OCI-LY1 (cell line): ENCODE results near the gene PRCD.
"Not testable (repeated sequence)": the region's sequence is repeated elsewhere in the genome, so short reads cannot be mapped to it uniquely, and the experiment has no call there.

Experiments
- H2AFZ ChIP-seq: fragments of 200-600 bp; sonication (generic), shearing (Covaris generic); 2 replicates; pipeline ENCODE4 v1.6.0; 2014; ENCODE audit warnings: antibody characterized with exemption, mild to moderate bottlenecking, low read length
- H3F3A ChIP-seq: fragments of 200-600 bp; sonication (generic), shearing (Covaris generic); 2 replicates; pipeline ENCODE4 v1.6.0; 2014; ENCODE audit warnings: mild to moderate bottlenecking, antibody characterized with exemption, low read length, moderate library complexity; ENCODE audit not compliant: insufficient read depth
- H3K27ac ChIP-seq: fragments of 200-600 bp; sonication (generic); 2 replicates; pipeline ENCODE4 v1.5.1; 2014; ENCODE audit warnings: low read length, mixed run types, mild to moderate bottlenecking, low read depth; ENCODE audit not compliant: poor library complexity, severe bottlenecking
- H3K27me3 ChIP-seq: fragments of 200-600 bp; sonication (generic); 2 replicates; pipeline ENCODE4 v1.6.0; 2014; ENCODE audit warnings: antibody characterized with exemption, mild to moderate bottlenecking, low read length, moderate library complexity; ENCODE audit not compliant: insufficient read depth
- H3K36me3 ChIP-seq: fragments of 200-600 bp; sonication (generic); 2 replicates; pipeline ENCODE4 v1.6.1; 2014; ENCODE audit warnings: mild to moderate bottlenecking, antibody characterized with exemption, low read length, moderate library complexity, mixed read lengths; ENCODE audit not compliant: insufficient read depth
- H3K4me1 ChIP-seq: fragments of 200-600 bp; sonication (generic); 2 replicates; pipeline ENCODE4 v1.5.1; 2014; ENCODE audit warnings: mild to moderate bottlenecking, low read length, moderate library complexity; ENCODE audit not compliant: insufficient read depth, severe bottlenecking
- H3K4me2 ChIP-seq: fragments of 200-600 bp; sonication (generic), shearing (Covaris generic); 2 replicates; pipeline ENCODE4 v1.6.1; 2014; ENCODE audit warnings: low read length
- H3K4me3 ChIP-seq: fragments of 200-600 bp; sonication (generic); 2 replicates; pipeline ENCODE4 v1.5.1; 2014; ENCODE audit warnings: low read length, low read depth, mild to moderate bottlenecking, mixed read lengths; ENCODE audit not compliant: poor library complexity, severe bottlenecking
- H3K79me2 ChIP-seq: fragments of 200-600 bp; shearing (Covaris generic); 2 replicates; pipeline ENCODE4 v1.6.1; 2016; ENCODE audit warnings: mixed run types, low read length, mixed read lengths; ENCODE audit not compliant: insufficient read depth
- H3K9ac ChIP-seq: fragments of 200-600 bp; sonication (generic), shearing (Covaris generic); 2 replicates; pipeline ENCODE4 v1.6.1; 2014; ENCODE audit warnings: mild to moderate bottlenecking, low read length, mixed read lengths
- H3K9me2 ChIP-seq: fragments of 200-600 bp; sonication (generic), shearing (Covaris generic); 2 replicates; pipeline ENCODE4 v1.6.1; 2014; ENCODE audit warnings: low read depth, mild to moderate bottlenecking, low read length, mixed read lengths
- H3K9me3 ChIP-seq: fragments of 200-600 bp; shearing (Covaris generic); 2 replicates; pipeline ENCODE4 v1.6.1; 2014; ENCODE audit warnings: low read length, mixed read lengths
- H4K20me1 ChIP-seq: fragments of 200-600 bp; sonication (generic), shearing (Covaris generic); 2 replicates; pipeline ENCODE4 v1.6.0; 2016; ENCODE audit warnings: mild to moderate bottlenecking, low read length; ENCODE audit not compliant: insufficient read depth
- CTCF ChIP-seq: fragments of 200-600 bp; sonication (generic), shearing (Covaris generic); IDR thresholded peaks from 2 replicates; pipeline ENCODE4 v1.5.1; 2017; ENCODE audit warnings: mild to moderate bottlenecking, antibody characterized with exemption, low read length, moderate library complexity, mixed read lengths
- EZH2 ChIP-seq: fragments of 200-600 bp; sonication (generic), shearing (Covaris generic); IDR thresholded peaks from 2 replicates; pipeline ENCODE4 v1.8.0; 2017; ENCODE audit warnings: borderline replicate concordance, mixed run types, mild to moderate bottlenecking, antibody characterized with exemption, low read length, moderate library complexity, mixed read lengths

PRCD gene

GRCh38 chr17:76524598-76525512, 15.0 kb upstream of the PRCD start:
- no peak overlapping the region for H3K9ac ChIP-seq
- H3K4me1 ChIP-seq = peaks cover 27% of the 10 kb centered on the region
- no peaks in the 10 kb centered on the region for H3K9me3 ChIP-seq
- H3K79me2 ChIP-seq = no peaks in the 10 kb centered on the region
- H3K9me2 ChIP-seq = no peaks in the 10 kb centered on the region
- no peak overlapping the region for H3K27ac ChIP-seq
- no peaks in the 10 kb centered on the region for H4K20me1 ChIP-seq
- 0 out of 2 replicates have a peak, but pooled peaks cover 6% of the 10 kb centered on the region for H3K27me3 ChIP-seq
- no peak overlapping the region for H3K4me3 ChIP-seq
- no peak overlapping the region for H3K4me2 ChIP-seq
- H2AFZ ChIP-seq = no peak overlapping the region
- TF ChIP-seq CTCF (no peak), EZH2 (no peak)
- no peaks in the 10 kb centered on the region for H3F3A ChIP-seq
- no peaks in the 10 kb centered on the region for H3K36me3 ChIP-seq

GRCh38 chr17:76525513-76525833, 14.4 kb upstream of the PRCD start:
- H3K4me3 ChIP-seq, H3F3A ChIP-seq, H3K9me3 ChIP-seq, H3K4me2 ChIP-seq, H3K27ac ChIP-seq, H3K9ac ChIP-seq, H2AFZ ChIP-seq, H3K27me3 ChIP-seq, H4K20me1 ChIP-seq, H3K9me2 ChIP-seq, H3K79me2 ChIP-seq, H3K36me3 ChIP-seq: not testable (repeated sequence)
- peaks cover 33% of the 10 kb centered on the region for H3K4me1 ChIP-seq

GRCh38 chr17:76527016-76527415, 12.8 kb upstream of the PRCD start:
- Histone ChIP-seq H3K4me2 (peak overlapping the region; percentile 66; the same call in 1 of the 2 replicates), H3K4me1 (peaks cover 44% of the 10 kb centered on the region)
- not testable (repeated sequence) for H3K4me3 ChIP-seq, H3K9me2 ChIP-seq, H3K27me3 ChIP-seq, H2AFZ ChIP-seq, H3F3A ChIP-seq, H3K9ac ChIP-seq, H3K36me3 ChIP-seq, H4K20me1 ChIP-seq, H3K27ac ChIP-seq, H3K9me3 ChIP-seq, H3K79me2 ChIP-seq

GRCh38 chr17:76527430-76528111, 12.3 kb upstream of the PRCD start:
- H3K9me3 ChIP-seq = no peaks in the 10 kb centered on the region
- H3K4me1 ChIP-seq = peaks cover 44% of the 10 kb centered on the region
- no peak; the same call in 1 of the 2 replicates for TF ChIP-seq CTCF
- TF ChIP-seq EZH2 = no peak
- H3K4me3 ChIP-seq = peak overlapping the region; percentile 60
- no peaks in the 10 kb centered on the region for H4K20me1 ChIP-seq
- 0 out of 2 replicates have a peak, but pooled peaks cover 6% of the 10 kb centered on the region for H3K27me3 ChIP-seq
- no peaks in the 10 kb centered on the region for H3F3A ChIP-seq
- H3K27ac ChIP-seq = no peak overlapping the region
- H2AFZ ChIP-seq = no peak overlapping the region
- H3K36me3 ChIP-seq = no peaks in the 10 kb centered on the region
- peak overlapping the region; percentile 66 for H3K4me2 ChIP-seq
- H3K79me2 ChIP-seq = no peaks in the 10 kb centered on the region
- no peaks in the 10 kb centered on the region for H3K9me2 ChIP-seq
- peak overlapping the region; percentile 3; the same call in 1 of the 2 replicates for H3K9ac ChIP-seq
